T-helper 2 cell treated with Interferon-gamma antibody and Interleukin-4, amounts not matched to agents 5 μg/mL and 100 μg/mL, for 36 hours (primary cell): Measurements from ENCODE around the gene VAV2.

Experiments
- DNase-seq: peaks from one replicate; pipeline ENCODE4 v3.0.0; 2021; ENCODE audit warnings: low spot score
- H3K27ac Mint-ChIP-seq: one replicate; pipeline ENCODE4 v1.8.0; 2021; ENCODE audit warnings: mild to moderate bottlenecking, mixed read lengths
- H3K27me3 Mint-ChIP-seq: one replicate; pipeline ENCODE4 v1.8.0; 2021; ENCODE audit warnings: low read depth, mixed read lengths
- H3K36me3 Mint-ChIP-seq: one replicate; pipeline ENCODE4 v1.8.0; 2021; ENCODE audit warnings: low read depth, mixed read lengths
- H3K4me1 Mint-ChIP-seq: one replicate; pipeline ENCODE4 v1.8.0; 2021; ENCODE audit warnings: low read depth, mixed read lengths
- H3K4me3 Mint-ChIP-seq: one replicate; pipeline ENCODE4 v1.8.0; 2022; ENCODE audit warnings: mild to moderate bottlenecking, moderate library complexity, mixed read lengths
- H3K9me3 Mint-ChIP-seq: one replicate; pipeline ENCODE4 v1.8.0; 2021; ENCODE audit warnings: mixed read lengths

The VAV2 gene

DNA sequence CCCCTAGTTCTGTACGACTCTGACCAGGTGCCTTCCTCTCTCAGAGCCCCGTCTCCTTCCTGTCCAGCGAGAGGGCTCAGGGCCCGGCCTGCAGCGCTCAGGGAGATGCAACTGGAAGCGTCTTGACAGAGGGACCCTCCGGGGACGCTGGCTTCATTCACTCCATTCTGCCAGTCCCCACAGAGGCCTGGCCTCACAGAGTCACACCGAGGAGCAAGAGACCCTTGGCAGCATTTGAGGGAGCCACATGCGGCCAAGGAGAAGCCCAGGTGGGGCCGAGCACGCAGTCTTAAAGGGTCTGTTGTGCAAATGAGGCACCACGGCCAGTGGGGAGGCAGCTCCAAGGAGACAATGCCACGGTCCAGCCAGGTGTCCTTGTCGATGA, 167.3 kb downstream of the VAV2 start:
- Mint-ChIP-seq H3K4me3 (no peak overlapping the region), H3K4me1 (no peaks in the 10 kb centered on the region), H3K27ac (no peak overlapping the region), H3K36me3 (no peaks in the 10 kb centered on the region), H3K27me3 (no peaks in the 10 kb centered on the region), H3K9me3 (no peaks in the 10 kb centered on the region)
- DNase-seq: no peak

DNA sequence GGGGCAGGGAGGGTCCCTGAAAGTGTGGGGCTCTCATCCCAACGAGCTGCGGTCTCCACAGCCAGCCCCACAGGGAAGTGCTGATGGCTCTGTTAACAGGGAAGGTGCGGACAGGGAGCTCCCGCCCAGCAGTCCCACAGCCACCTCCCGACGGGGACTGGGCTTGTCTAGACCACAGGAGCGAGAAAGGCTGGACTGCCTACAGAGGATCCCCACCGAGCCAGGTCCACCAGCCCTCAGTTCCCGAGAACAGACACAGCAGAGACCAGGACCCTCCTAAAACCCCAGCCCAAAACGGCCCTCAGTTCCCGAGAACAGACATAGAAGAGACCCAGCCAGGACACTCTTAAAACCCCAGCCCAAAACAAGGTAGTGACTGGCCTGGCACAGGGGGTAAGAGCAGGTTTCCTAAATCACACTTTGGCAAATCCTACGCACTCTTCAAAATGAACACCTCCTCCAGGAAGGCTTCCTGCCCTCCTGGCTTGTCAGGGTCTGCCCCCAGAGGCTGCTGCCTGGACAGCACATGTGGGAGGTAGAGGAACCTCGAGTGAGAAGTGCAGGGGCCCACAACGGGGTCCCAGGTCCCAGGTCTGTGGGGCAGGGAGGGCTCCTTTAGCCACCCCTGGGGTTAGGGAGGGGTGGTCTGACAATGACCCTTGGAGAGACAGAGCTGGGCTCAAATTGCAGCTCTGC, 167.9 kb downstream of the VAV2 start:
- Mint-ChIP-seq H3K4me3 (no peak overlapping the region), H3K27ac (no peak overlapping the region), H3K9me3 (no peaks in the 10 kb centered on the region), H3K27me3 (no peaks in the 10 kb centered on the region), H3K4me1 (no peaks in the 10 kb centered on the region), H3K36me3 (no peaks in the 10 kb centered on the region)
- DNase-seq: no peak

DNA sequence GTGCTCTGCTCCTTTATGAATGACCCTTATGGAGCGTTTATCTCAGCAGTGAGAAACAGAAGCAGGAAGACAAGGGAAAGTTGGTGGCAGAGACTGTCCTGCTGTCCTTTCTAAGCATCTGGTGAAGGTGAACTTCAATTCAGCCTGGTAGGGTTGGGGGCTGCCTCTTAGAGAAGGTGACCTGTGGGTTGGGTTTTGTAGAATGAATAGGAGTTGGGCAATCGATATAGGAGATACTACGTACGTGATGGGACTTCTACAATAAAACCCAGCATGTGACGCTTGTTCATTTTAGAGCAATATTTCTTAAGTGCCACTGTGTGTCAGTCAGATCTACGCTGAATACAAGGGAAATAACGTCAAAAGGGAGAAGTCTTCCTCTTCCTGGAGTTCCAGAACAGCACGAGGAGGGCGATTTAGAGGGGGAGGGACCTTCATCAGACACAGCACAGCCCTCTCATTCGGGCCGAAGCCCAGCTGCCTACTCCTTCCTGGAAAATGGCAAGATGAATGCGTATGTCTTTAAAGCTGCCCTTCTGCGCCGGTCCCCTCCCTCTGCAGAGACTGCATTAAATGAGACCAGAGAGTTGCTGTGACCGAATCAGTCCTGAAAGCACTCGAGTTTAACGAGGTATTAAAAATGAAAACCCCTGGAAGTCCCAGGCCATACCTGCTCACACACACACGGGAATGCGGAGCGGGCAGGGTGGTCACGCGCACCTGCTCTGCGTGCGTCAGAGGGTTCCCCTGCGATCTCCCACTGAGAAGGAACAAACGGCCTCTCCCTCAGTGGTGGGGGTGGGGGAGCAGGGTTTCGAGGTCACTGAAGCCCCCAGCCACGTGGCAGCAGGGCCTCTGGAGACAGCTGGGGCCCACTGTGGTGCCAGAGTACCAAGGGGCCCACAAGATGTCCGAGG, 168.7 kb downstream of the VAV2 start:
- Mint-ChIP-seq H3K9me3 (no peaks in the 10 kb centered on the region), H3K36me3 (no peaks in the 10 kb centered on the region), H3K27ac (no peak overlapping the region), H3K27me3 (no peaks in the 10 kb centered on the region), H3K4me3 (no peak overlapping the region), H3K4me1 (no peaks in the 10 kb centered on the region)
- DNase-seq: no peak

DNA sequence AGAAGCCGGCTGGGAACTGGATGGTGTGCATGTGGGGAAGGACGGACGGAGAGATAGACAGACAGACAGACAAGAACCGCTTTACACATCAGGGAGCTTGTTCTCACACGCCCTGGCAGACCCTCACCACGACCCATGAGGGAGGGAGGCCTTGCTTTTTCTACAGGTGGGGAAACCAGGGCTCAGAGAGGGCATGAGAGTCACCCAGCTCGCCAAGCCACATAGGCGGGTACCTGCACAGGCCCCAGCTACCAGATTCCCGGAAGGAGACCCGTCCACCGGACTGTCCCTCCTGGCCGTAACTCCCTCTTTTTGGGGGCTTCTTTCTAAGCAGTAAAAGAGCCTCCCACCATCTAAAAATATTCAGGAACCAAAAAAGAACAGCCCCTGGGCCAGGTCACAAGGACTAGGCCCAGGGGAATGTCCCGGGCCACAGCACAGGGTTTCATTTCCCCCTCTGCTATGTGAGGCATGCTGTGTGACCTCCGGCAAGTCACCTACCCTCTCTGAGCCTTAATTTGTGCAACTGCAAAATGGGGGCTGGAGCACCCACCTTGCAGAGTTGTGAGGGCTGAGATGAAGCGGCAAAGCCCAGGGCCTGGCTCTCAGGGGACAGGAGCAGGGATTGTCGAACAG, 169.6 kb downstream of the VAV2 start:
- no peak for DNase-seq
- no peak overlapping the region for H3K27ac Mint-ChIP-seq
- no peaks in the 10 kb centered on the region for H3K4me1 Mint-ChIP-seq
- H3K9me3 Mint-ChIP-seq: no peaks in the 10 kb centered on the region
- no peaks in the 10 kb centered on the region for H3K36me3 Mint-ChIP-seq
- H3K27me3 Mint-ChIP-seq: no peaks in the 10 kb centered on the region
- H3K4me3 Mint-ChIP-seq: no peak overlapping the region

DNA sequence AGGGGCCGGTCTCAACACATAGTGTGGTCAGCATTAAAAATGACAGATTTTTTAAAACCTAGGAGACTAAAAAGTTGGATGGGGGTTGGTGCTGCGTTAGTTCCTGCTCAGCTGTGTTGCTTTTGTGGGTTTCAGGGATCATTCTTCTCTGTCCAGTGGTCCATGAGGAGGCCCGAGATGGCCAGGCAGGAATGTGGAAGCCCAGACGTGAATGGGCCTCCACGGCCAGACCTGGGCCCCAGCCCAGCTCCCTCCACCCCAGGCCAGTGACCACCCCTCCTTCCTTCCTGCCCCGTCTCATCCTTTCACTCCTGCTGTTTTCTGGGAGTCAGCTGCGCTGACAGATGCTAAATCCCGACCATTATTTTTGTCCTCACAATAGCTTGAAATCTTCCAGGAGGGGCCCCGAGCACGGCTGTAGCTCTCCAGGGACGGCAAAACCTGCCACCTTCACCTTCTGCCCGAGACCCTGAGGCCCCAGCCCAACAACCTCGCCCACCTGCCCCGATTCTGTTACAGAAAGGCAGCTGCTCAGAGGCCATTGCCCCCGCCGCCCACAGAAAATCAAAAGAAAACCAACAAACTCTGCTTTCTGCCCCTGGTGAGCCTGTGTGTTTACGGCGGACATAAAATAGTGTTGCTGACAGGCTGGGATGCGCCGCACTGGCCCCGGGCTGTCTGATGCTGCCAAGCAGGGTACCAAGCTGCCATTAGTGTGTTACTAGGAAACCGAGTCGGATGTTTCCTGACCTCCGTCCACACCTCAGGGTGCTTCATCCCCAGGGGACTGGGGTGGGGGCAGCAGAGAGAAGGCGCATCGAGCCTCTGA, 170.3 kb downstream of the VAV2 start:
- no peak for DNase-seq
- Mint-ChIP-seq H3K4me1 (no peaks in the 10 kb centered on the region), H3K9me3 (no peaks in the 10 kb centered on the region), H3K27ac (no peak overlapping the region), H3K4me3 (no peak overlapping the region), H3K27me3 (no peaks in the 10 kb centered on the region), H3K36me3 (no peaks in the 10 kb centered on the region)

DNA sequence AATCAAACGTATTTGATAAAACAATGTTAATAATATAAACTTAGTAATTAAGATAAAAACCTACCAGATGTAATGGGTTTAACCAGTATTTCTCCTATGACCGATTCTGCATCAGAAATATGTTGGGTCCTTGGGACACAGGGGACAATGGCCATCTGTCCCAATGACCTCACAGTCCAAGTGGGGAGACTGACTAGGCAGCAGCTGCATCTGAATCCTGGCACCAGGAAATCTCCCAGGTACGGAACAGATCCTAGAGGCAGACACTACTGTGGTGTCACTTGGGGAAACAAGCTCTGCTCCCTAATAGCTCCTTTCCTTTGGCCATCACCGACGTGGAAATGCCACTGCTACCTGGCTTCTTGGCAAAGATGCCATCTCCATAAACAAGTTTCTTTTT, 172.2 kb downstream of the VAV2 start:
- Mint-ChIP-seq H3K4me1 (no peaks in the 10 kb centered on the region), H3K27me3 (no peaks in the 10 kb centered on the region), H3K27ac (no peak overlapping the region), H3K9me3 (no peaks in the 10 kb centered on the region), H3K36me3 (no peaks in the 10 kb centered on the region), H3K4me3 (no peak overlapping the region)
- no peak for DNase-seq

DNA sequence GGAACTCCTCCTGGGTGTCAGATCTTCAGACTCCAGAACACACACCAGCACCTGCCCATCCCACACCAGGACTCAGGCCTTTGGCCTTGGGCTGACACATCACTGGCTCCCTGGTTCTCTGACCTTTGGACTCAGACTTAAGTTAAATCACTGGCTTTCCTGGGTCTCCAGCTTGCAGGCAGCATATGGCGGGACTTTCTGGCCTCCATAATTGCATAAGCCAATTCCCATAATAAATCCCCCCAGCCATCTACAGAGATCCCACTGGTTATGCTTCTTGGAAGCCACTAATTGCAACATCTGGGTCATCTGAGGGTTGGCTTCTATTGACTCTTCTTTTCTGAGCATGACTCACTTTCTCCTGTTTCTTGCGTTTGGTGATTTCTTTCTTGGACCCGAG, 173.7 kb downstream of the VAV2 start:
- H3K4me3 Mint-ChIP-seq: no peak overlapping the region
- no peaks in the 10 kb centered on the region for H3K4me1 Mint-ChIP-seq
- DNase-seq: no peak
- H3K27me3 Mint-ChIP-seq: no peaks in the 10 kb centered on the region
- no peaks in the 10 kb centered on the region for H3K36me3 Mint-ChIP-seq
- H3K27ac Mint-ChIP-seq: no peak overlapping the region
- no peaks in the 10 kb centered on the region for H3K9me3 Mint-ChIP-seq

DNA sequence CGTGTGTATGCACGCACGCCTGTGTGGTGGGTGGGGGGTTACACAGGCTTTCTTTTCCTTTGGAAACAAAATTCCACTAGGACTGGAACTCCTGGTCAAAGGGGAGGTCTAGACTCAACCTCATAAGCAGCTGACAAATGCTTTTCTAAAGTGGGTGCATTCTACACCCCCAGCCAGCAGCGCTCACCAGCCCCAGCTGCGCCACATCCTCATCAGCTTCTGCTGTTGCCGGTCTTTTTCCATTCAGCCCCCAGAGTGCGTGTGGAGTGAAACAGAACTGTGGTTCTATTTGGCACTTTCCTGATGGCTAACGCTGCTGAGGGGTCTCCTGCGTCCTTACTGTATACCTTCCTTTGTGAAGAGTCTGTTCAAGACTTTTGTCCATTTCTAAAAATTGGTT, 176.3 kb downstream of the VAV2 start:
- Mint-ChIP-seq H3K36me3 (no peaks in the 10 kb centered on the region), H3K9me3 (no peaks in the 10 kb centered on the region), H3K27me3 (no peaks in the 10 kb centered on the region), H3K4me3 (no peak overlapping the region), H3K4me1 (no peaks in the 10 kb centered on the region), H3K27ac (no peak overlapping the region)
- no peak for DNase-seq

DNA sequence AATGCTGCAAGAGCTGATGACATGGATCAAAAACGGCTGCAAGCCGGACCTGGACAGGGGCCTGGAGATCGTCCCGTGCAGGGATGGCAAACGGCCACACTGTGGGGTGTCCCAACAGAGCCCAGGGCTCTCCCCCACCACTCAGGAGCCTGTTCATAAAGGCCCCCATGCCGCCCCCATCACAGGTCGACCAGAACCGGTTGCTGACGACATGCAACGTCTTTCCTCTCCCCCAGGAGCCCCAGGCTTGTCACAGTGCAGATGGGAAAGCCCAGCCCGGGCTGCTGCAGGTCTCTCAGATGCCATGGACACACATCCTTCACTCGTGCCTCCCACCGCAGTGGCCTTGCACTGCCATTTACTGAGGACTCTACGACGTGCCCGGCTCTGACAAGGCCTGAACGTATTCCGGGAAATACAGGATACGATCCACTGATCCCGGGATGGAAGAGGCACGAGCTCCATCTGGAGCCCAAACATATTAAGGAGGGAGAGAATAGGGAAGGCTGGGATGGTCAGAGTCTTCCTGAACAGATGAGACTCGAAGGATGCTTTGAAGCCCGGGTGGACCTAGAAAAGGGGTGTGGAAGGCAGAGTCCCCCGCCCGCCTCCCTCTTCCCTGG, 177.4 kb downstream of the VAV2 start:
- H3K4me3 Mint-ChIP-seq: no peak overlapping the region

DNA sequence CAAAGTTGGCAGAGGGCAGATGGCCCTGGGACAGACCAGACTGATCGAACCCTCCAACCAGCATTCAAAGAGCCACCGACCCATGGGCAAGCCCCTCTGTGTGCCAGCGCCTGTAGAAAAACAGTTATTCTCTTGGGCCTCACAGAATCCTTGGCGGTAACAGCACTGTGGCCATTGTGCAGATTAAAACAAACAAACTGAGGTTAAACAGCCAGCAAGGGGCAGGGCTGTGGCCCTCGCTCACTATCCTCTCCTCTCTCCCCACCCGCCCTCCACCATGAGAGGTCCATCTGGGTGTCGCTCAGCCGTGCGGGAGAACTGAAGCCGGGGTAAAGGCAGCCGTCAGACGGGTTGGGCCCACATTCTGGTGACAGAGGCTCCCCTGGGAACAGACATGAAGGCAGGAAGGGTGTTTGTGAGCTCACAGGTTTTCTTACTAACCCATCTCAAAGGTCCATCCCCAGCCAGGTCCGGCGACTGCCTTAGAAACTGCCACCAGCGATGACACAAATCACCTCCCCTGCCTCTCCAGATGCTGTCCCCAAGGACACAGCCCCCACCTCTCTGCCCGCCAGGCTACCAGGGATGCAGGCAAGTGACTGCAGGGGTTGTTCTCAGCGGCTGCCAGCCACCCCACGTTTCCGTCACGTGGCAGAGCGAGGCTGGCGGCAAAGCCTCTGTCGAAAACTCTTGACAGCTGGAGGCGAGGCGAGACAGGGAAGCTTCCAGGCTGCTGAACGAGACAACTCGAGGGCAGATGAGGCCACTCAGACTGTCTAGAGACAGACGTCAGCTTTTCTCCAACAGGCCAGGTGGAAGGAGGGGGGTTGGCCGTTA, 178.2 kb downstream of the VAV2 start:
- H3K27ac Mint-ChIP-seq: no peak overlapping the region
- no peak for DNase-seq

More for the DNA sequence above, 177.4 kb downstream of the VAV2 start:
- H3K9me3 Mint-ChIP-seq: no peaks in the 10 kb centered on the region
- H3K27ac Mint-ChIP-seq: no peak overlapping the region
- DNase-seq: no peak
- no peaks in the 10 kb centered on the region for H3K36me3 Mint-ChIP-seq
- H3K27me3 Mint-ChIP-seq: no peaks in the 10 kb centered on the region
- H3K4me1 Mint-ChIP-seq: no peaks in the 10 kb centered on the region

DNA sequence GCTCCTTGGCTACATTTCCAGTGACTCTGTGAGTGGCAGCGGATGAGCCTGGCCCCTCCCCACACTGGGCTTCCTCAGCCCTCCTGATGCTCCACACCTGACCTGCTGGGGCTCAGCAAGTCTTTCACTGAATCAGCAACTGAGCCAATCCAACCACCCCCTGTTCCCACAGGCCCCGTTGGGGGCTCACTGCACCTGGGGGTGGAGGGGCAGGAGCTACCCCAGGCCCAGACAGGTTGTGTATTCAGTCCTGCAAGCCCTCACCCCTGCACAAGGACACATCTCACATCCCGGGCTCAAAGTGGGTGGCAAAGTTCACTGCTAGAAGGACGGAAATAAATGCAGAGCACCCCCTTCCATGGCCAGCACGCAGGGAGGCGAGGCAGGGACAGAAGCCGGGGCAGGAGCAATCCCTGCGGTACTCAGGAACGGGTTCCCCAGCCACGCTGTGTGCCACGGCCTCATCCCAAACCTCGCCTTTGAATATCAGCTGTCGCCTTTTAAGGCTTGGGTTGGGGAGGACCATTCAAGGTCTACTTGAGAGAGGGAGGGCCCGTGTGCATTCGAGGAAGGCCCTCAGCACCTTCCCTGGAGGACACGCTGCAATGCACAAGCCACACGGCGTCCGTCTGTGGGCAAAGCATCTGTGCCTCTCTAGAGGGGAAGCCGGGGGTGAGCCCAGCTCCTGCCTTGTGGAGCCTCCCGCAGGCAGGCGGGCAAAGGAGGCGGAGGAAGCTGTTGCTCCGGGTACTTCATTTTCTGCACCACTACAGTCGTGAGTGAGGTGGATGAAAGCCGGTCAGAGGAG, 179.0 kb downstream of the VAV2 start:
- no peak for DNase-seq
- H3K27me3 Mint-ChIP-seq: no peaks in the 10 kb centered on the region
- no peak overlapping the region for H3K27ac Mint-ChIP-seq
- H3K4me1 Mint-ChIP-seq: no peaks in the 10 kb centered on the region
- no peaks in the 10 kb centered on the region for H3K36me3 Mint-ChIP-seq
- H3K9me3 Mint-ChIP-seq: no peaks in the 10 kb centered on the region
- H3K4me3 Mint-ChIP-seq: no peak overlapping the region

More for the DNA sequence above, 178.2 kb downstream of the VAV2 start:
- H3K27me3 Mint-ChIP-seq: no peaks in the 10 kb centered on the region
- no peaks in the 10 kb centered on the region for H3K9me3 Mint-ChIP-seq
- H3K36me3 Mint-ChIP-seq: no peaks in the 10 kb centered on the region
- H3K4me3 Mint-ChIP-seq: no peak overlapping the region
- H3K4me1 Mint-ChIP-seq: no peaks in the 10 kb centered on the region
